ENCODE measurements around the gene SMIM41.

DNA sequence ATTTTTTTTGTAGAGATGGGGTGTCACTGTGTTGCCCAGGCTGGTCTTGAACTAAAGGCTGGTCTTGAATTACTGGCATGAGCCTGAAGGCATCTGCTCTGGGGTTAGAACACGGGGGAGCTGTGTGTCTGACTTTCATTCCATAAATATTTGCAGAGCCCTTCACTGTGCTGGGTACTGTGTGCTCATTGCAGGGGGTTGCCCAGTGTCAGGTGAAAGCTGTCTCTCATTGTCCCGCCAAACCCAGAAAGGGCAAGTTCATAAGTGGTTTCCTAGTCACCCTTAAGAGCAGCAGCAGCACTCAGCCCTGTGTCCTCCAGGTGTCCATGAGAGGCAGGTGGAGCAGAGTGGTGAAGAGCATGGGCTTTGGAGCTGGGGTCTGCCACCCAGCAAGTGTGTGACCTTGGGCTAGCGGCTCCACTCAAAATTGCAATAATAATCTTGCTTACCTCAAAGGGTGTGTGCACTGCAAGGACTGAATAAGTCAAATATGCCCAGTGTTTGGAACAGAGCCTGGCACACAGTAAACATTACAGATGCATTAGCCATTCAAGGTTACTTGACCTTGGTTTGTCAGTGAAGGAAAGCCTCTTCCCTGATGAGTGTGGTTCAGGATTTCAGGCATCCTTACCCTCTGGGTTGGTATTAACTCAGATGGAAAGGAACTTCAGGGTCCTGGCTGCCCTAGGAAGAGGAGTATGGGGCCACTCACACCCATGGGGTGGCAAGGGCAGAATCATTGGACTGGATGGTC, 4.4 kb upstream of the SMIM41 start:
- TF ChIP-seq, protein P1, sequence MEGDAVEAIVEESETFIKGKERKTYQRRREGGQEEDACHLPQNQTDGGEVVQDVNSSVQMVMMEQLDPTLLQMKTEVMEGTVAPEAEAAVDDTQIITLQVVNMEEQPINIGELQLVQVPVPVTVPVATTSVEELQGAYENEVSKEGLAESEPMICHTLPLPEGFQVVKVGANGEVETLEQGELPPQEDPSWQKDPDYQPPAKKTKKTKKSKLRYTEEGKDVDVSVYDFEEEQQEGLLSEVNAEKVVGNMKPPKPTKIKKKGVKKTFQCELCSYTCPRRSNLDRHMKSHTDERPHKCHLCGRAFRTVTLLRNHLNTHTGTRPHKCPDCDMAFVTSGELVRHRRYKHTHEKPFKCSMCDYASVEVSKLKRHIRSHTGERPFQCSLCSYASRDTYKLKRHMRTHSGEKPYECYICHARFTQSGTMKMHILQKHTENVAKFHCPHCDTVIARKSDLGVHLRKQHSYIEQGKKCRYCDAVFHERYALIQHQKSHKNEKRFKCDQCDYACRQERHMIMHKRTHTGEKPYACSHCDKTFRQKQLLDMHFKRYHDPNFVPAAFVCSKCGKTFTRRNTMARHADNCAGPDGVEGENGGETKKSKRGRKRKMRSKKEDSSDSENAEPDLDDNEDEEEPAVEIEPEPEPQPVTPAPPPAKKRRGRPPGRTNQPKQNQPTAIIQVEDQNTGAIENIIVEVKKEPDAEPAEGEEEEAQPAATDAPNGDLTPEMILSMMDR (IDR thresholded peaks at IDR 0.05), result no peak
- no peak for TF ChIP-seq POLR2A (IDR thresholded peaks at IDR 0.05)

All from testis (tissue), 2 donors.